Body of pancreas (tissue), 4 donors: ENCODE data around the gene STAT1.

Source experiments
- CTCF ChIP-seq, 7 experiments: fragments of 450-650 bp in 4 of 7; fragments of 200-600 bp in 3 of 7; sonication (generic) in 3 of 7; IDR thresholded peaks; one replicate each; pipeline ENCODE4 v1.5.1; 2016 to 2019; ENCODE audit warnings: antibody characterized with exemption in 7 of 7
- POLR2A ChIP-seq, 3 donors: fragments of 450-650 bp; IDR thresholded peaks; one replicate each; pipeline ENCODE4 v1.6.1; 2016; ENCODE audit warnings: antibody characterized with exemption in 3 of 3, mild to moderate bottlenecking in 2 of 3

DNA sequence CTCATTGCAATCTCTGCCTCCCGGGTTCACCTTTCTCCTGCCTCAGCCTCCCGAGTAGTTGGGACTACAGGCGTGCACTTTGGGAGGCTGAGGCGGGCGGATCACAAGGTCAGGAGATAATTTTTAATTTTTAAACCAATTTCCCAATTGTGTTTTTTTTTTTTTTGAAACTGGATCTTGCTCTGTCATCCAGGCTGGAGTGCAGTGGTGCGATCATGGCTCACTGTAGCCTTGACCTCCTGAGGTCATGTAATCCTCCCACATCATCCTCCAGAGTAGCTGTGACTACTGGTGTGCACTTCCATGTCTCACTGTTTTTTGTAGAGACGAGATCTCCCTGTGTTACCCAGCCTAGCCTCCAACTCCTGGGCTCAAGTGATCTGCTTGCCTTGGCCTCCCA, 84.1 kb downstream of the STAT1 start:
- TF ChIP-seq CTCF (IDR thresholded peaks at IDR 0.05) (no peak), POLR2A (IDR thresholded peaks at IDR 0.05) (no peak)
